Loucy (cell line): ENCODE results near the gene GNS.

Experiments
- EZH2phosphoT487 ChIP-seq: fragments of 200-600 bp; IDR thresholded peaks from 2 replicates; pipeline ENCODE4 v1.6.1; 2018; ENCODE audit warnings: antibody characterized with exemption, mild to moderate bottlenecking, moderate library complexity, borderline replicate concordance
- TF ChIP-seq, protein P1 (sequence below): fragments of 200-600 bp; sonication (generic); conservative IDR thresholded peaks from 2 replicates; pipeline ENCODE4 v1.5.1; 2014; ENCODE audit warnings: mild to moderate bottlenecking, antibody characterized with exemption, low read length

DNA sequence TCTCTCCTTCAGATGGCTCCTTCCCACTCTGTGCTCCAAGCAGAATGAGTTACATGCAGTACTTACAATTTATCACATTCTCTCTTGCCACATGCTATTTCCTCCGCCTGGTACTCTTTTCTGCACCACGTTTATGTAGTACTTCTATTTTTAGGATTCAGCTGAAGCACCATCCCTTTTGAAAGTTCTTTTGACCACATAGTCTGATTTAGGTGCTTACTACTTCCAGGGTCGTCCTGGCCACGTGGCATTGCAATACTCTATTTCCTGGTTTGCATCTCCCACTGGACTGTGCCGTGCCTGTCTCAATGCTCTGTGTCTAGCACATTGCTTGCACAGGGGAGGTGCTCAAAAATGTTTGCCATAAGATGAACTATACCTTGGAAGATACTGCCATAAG lies 48.9 kb upstream of the GNS start:
- TF ChIP-seq, protein P1, sequence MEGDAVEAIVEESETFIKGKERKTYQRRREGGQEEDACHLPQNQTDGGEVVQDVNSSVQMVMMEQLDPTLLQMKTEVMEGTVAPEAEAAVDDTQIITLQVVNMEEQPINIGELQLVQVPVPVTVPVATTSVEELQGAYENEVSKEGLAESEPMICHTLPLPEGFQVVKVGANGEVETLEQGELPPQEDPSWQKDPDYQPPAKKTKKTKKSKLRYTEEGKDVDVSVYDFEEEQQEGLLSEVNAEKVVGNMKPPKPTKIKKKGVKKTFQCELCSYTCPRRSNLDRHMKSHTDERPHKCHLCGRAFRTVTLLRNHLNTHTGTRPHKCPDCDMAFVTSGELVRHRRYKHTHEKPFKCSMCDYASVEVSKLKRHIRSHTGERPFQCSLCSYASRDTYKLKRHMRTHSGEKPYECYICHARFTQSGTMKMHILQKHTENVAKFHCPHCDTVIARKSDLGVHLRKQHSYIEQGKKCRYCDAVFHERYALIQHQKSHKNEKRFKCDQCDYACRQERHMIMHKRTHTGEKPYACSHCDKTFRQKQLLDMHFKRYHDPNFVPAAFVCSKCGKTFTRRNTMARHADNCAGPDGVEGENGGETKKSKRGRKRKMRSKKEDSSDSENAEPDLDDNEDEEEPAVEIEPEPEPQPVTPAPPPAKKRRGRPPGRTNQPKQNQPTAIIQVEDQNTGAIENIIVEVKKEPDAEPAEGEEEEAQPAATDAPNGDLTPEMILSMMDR, result no peak
- TF ChIP-seq EZH2phosphoT487, result no peak
